ENCODE results near the gene SLC27A1. TPM values are rescaled to one million over a fixed set of nuclear protein-coding genes. Genes with fewer than 3 reads are reported as not detected.

SLC27A1 gene
- total and polyA plus RNA-seq, 2 experiments from 2014 or later = 20.4 to 30.0 TPM

GRCh38 chr19:17483605-17484002 lies 13.3 kb downstream of the SLC27A1 start:
- Histone ChIP-seq H3K4me1 (ENCODE audit: insufficient read depth) (peaks cover 23% of the 10 kb centered on the region), H3K79me2 (ENCODE audit: insufficient read depth) (peaks cover 46% of the 10 kb centered on the region), H3F3A (ENCODE audit: insufficient read depth) (peaks cover 32% of the 10 kb centered on the region), H3K27me3 (replicated peaks; ENCODE audit: insufficient read depth) (no peaks in the 10 kb centered on the region), H3K4me2 (ENCODE audit: unreplicated experiment) (no peak overlapping the region), H3K9me3 (ENCODE audit: low read depth) (no peaks in the 10 kb centered on the region), H3K4me3 (no peak overlapping the region), H3K27ac (no peak overlapping the region), H3K36me3 (ENCODE audit: low read depth) (no peaks in the 10 kb centered on the region), H3K9me2 (ENCODE audit: insufficient read depth) (no peaks in the 10 kb centered on the region), H3K9ac (no peak overlapping the region), H2AFZ (no peak overlapping the region), H4K20me1 (ENCODE audit: insufficient read depth) (no peaks in the 10 kb centered on the region)
- TF ChIP-seq EZH2phosphoT487 (IDR thresholded peaks at IDR 0.05; ENCODE audit: insufficient read depth, low read depth) (no peak), EZH2 (IDR thresholded peaks at IDR 0.05; ENCODE audit: insufficient read depth, poor library complexity, severe bottlenecking) (no peak)
- in situ Hi-C loops (cut with MboI) = no loop called here
- WGBS, 2 experiments (ENCODE audit: low coverage in 1 of 2, low lambda C conversion rate in 2 of 2, missing lambda C conversion rate in 2 of 2) = 93 to 95% methylated on average over 10 of the region's 10 CpGs
- DNase-seq = no peak

- TF ChIP-seq EZH2phosphoT487 (IDR thresholded peaks at IDR 0.05; ENCODE audit: insufficient read depth, low read depth) (no peak), EZH2 (IDR thresholded peaks at IDR 0.05; ENCODE audit: insufficient read depth, poor library complexity, severe bottlenecking) (no peak)
- Histone ChIP-seq H3K4me1 (ENCODE audit: insufficient read depth) (peaks cover 12% of the 10 kb centered on the region), H3K79me2 (ENCODE audit: insufficient read depth) (peaks cover 46% of the 10 kb centered on the region), H3K27ac (no peak overlapping the region), H4K20me1 (ENCODE audit: insufficient read depth) (no peaks in the 10 kb centered on the region), H3K9me3 (ENCODE audit: low read depth) (no peaks in the 10 kb centered on the region), H3K9ac (no peak overlapping the region), H2AFZ (no peak overlapping the region), H3K36me3 (ENCODE audit: low read depth) (no peaks in the 10 kb centered on the region), H3K27me3 (replicated peaks; ENCODE audit: insufficient read depth) (no peaks in the 10 kb centered on the region), H3K4me2 (ENCODE audit: unreplicated experiment) (no peak overlapping the region), H3F3A (ENCODE audit: insufficient read depth) (peaks cover 23% of the 10 kb centered on the region), H3K9me2 (ENCODE audit: insufficient read depth) (no peaks in the 10 kb centered on the region), H3K4me3 (no peak overlapping the region)
- in situ Hi-C loops (cut with MboI) = no loop called here
- no peak for DNase-seq
- WGBS, 2 experiments (ENCODE audit: low coverage in 1 of 2, low lambda C conversion rate in 2 of 2, missing lambda C conversion rate in 2 of 2) = 78 to 87% methylated on average over 6 of the region's 6 CpGs
Measured at GRCh38 chr19:17484520-17485185, 14.3 kb downstream of the SLC27A1 start.

GRCh38 chr19:17486545-17487240 lies 16.4 kb downstream of the SLC27A1 start:
- Histone ChIP-seq H3F3A (ENCODE audit: insufficient read depth) (peaks cover 20% of the 10 kb centered on the region), H2AFZ (no peak overlapping the region), H3K4me3 (no peak overlapping the region), H3K27ac (no peak overlapping the region), H3K4me1 (ENCODE audit: insufficient read depth) (peaks cover 12% of the 10 kb centered on the region), H3K9ac (no peak overlapping the region), H3K27me3 (replicated peaks; ENCODE audit: insufficient read depth) (no peaks in the 10 kb centered on the region), H3K9me3 (ENCODE audit: low read depth) (no peaks in the 10 kb centered on the region), H3K36me3 (ENCODE audit: low read depth) (no peaks in the 10 kb centered on the region), H3K79me2 (ENCODE audit: insufficient read depth) (peaks cover 33% of the 10 kb centered on the region), H4K20me1 (ENCODE audit: insufficient read depth) (no peaks in the 10 kb centered on the region), H3K9me2 (ENCODE audit: insufficient read depth) (no peaks in the 10 kb centered on the region), H3K4me2 (ENCODE audit: unreplicated experiment) (no peak overlapping the region)
- in situ Hi-C loops (cut with MboI) = no loop called here
- WGBS, 2 experiments (ENCODE audit: low coverage in 1 of 2, low lambda C conversion rate in 2 of 2, missing lambda C conversion rate in 2 of 2) = 94 to 97% methylated on average over 49 to 58 of the region's 58 CpGs
- no peak for DNase-seq
- TF ChIP-seq EZH2phosphoT487 (IDR thresholded peaks at IDR 0.05; ENCODE audit: insufficient read depth, low read depth) = no peak
- no peak for TF ChIP-seq EZH2 (IDR thresholded peaks at IDR 0.05; ENCODE audit: insufficient read depth, poor library complexity, severe bottlenecking)

- Histone ChIP-seq H3K4me1 (ENCODE audit: insufficient read depth) (peaks cover 18% of the 10 kb centered on the region), H3K4me3 (no peak overlapping the region), H2AFZ (no peak overlapping the region), H3K4me2 (ENCODE audit: unreplicated experiment) (no peak overlapping the region), H3K9me3 (ENCODE audit: low read depth) (no peaks in the 10 kb centered on the region), H3K79me2 (ENCODE audit: insufficient read depth) (peaks cover 25% of the 10 kb centered on the region), H3F3A (ENCODE audit: insufficient read depth) (peaks cover 24% of the 10 kb centered on the region), H4K20me1 (ENCODE audit: insufficient read depth) (no peaks in the 10 kb centered on the region), H3K9ac (no peak overlapping the region), H3K9me2 (ENCODE audit: insufficient read depth) (no peaks in the 10 kb centered on the region), H3K27me3 (replicated peaks; ENCODE audit: insufficient read depth) (no peaks in the 10 kb centered on the region), H3K27ac (no peak overlapping the region), H3K36me3 (ENCODE audit: low read depth) (no peaks in the 10 kb centered on the region)
- WGBS, 2 experiments (ENCODE audit: low coverage in 1 of 2, low lambda C conversion rate in 2 of 2, missing lambda C conversion rate in 2 of 2) = 63 to 70% methylated on average over 15 to 18 of the region's 18 CpGs
- no peak for TF ChIP-seq EZH2 (IDR thresholded peaks at IDR 0.05; ENCODE audit: insufficient read depth, poor library complexity, severe bottlenecking)
- DNase-seq = no peak
- in situ Hi-C loops (cut with MboI) = no loop called here
Measured at GRCh38 chr19:17487284-17488121, 17.2 kb downstream of the SLC27A1 start.

Measured in GM23248 (cell line).